Transverse colon (tissue), 3 donors: ENCODE results near the gene HSPA8.

Experiments used
- EP300 ChIP-seq: sonication (generic); formaldehyde crosslinking; IDR thresholded peaks from one replicate; pipeline ENCODE4 v1.6.1; 2017; ENCODE audit warnings: antibody characterized with exemption, low read depth
- TF ChIP-seq, protein P1 (sequence below), 5 experiments: fragments of 200-600 bp in 3 of 5; fragments of 450-650 bp in 2 of 5; sonication (generic) in 3 of 5; IDR thresholded peaks; 1 replicate in 2 of 5; 2 replicates in 3 of 5; pipeline ENCODE4 v1.5.1; 2016 to 2017; ENCODE audit warnings: antibody characterized with exemption in 5 of 5, inconsistent platforms in 3 of 5, mild to moderate bottlenecking in 2 of 5, moderate library complexity in 1 of 5

DNA sequence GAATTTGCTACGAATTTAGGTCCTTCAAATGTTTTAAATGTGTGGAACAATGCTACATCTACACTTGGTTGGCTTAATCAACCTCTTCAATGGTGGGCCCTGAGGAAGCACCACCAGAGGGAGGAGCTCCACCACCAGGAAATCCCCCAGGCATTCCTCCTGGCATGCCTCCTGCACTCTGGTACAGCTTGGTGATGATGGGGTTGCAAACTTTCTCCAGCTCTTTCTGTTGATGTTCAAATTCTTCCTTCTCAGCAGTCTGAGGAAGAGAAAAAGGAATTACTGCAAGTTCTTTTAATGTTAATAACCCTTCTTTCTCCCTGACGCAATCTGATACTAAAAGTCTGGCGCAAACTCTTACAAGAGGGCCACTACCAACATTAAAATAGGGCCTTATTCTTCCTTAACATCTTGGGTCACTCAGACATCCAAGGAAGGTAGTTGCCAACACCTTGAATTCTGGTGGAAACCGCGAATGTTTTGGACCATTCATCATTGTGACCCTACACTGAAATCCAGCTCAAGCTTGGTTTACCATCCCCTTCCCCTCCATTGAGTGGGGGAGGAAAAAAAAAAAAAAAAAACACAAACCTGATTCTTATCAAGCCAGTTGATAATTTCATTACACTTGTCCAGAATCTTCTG, 4.2 kb downstream of the HSPA8 start:
- TF ChIP-seq EP300: no peak
- TF ChIP-seq, protein P1, sequence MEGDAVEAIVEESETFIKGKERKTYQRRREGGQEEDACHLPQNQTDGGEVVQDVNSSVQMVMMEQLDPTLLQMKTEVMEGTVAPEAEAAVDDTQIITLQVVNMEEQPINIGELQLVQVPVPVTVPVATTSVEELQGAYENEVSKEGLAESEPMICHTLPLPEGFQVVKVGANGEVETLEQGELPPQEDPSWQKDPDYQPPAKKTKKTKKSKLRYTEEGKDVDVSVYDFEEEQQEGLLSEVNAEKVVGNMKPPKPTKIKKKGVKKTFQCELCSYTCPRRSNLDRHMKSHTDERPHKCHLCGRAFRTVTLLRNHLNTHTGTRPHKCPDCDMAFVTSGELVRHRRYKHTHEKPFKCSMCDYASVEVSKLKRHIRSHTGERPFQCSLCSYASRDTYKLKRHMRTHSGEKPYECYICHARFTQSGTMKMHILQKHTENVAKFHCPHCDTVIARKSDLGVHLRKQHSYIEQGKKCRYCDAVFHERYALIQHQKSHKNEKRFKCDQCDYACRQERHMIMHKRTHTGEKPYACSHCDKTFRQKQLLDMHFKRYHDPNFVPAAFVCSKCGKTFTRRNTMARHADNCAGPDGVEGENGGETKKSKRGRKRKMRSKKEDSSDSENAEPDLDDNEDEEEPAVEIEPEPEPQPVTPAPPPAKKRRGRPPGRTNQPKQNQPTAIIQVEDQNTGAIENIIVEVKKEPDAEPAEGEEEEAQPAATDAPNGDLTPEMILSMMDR (IDR thresholded peaks at IDR 0.05): no peak
